ENCODE data around the gene CNTNAP2. TPM values are rescaled to one million over a fixed set of nuclear protein-coding genes. Genes with fewer than 3 reads are reported as not detected.

CNTNAP2 gene
- total and polyA plus RNA-seq, 2 of the 13 experiments (the other 11 are each of a cell fraction or from before 2014, with no cell fraction given), result 0.40 to 0.42 TPM

DNA sequence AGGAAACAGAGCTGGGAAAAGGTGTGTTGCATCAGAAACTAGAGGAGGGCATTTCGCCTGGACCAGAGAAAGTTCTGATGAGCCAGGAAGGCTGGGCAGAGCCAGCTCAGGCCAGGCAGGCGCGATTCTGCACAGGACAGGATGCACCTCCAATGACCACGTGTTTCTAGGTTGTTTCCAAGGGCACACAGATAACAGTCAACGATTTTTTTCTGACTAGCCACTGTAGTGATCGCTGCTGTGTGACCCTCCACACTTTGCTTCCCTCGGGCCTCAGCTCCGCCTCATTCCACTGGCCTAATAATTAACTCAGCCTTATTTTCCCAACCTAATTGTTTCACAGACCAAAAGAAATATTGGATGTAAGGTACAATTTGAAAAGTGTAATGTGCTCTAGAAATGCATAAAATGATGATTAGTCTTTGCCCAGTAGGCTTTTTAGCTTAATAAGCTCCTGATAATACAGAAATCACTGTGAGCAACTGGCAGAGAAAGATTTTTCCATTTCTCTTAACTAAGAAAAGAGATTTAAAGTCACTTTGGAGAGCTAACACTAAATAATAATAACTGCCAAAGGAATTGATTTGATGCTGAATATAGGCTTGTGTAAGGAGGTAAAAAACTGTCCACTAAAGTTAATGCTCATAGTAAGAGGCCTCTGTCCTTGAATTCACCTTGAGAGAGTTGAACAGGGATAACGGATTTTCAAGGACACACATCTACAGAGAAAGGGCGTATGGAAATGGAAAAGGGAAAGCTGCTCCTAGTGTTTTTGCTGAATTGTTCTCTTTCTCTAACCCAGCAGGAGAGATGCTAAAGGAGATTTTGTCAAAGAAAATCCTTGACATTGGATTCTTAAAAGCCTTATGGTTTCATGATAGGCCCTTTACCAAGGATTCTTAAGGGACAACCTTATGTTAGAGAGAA, 2183.0 kb downstream of the CNTNAP2 start (continued):
- TF ChIP-seq, protein P1, sequence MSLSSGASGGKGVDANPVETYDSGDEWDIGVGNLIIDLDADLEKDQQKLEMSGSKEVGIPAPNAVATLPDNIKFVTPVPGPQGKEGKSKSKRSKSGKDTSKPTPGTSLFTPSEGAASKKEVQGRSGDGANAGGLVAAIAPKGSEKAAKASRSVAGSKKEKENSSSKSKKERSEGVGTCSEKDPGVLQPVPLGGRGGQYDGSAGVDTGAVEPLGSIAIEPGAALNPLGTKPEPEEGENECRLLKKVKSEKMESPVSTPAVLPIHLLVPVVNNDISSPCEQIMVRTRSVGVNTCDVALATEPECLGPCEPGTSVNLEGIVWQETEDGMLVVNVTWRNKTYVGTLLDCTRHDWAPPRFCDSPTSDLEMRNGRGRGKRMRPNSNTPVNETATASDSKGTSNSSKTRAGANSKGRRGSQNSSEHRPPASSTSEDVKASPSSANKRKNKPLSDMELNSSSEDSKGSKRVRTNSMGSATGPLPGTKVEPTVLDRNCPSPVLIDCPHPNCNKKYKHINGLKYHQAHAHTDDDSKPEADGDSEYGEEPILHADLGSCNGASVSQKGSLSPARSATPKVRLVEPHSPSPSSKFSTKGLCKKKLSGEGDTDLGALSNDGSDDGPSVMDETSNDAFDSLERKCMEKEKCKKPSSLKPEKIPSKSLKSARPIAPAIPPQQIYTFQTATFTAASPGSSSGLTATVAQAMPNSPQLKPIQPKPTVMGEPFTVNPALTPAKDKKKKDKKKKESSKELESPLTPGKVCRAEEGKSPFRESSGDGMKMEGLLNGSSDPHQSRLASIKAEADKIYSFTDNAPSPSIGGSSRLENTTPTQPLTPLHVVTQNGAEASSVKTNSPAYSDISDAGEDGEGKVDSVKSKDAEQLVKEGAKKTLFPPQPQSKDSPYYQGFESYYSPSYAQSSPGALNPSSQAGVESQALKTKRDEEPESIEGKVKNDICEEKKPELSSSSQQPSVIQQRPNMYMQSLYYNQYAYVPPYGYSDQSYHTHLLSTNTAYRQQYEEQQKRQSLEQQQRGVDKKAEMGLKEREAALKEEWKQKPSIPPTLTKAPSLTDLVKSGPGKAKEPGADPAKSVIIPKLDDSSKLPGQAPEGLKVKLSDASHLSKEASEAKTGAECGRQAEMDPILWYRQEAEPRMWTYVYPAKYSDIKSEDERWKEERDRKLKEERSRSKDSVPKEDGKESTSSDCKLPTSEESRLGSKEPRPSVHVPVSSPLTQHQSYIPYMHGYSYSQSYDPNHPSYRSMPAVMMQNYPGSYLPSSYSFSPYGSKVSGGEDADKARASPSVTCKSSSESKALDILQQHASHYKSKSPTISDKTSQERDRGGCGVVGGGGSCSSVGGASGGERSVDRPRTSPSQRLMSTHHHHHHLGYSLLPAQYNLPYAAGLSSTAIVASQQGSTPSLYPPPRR (CRISPR knock-in tag; IDR thresholded peaks at IDR 0.05; ENCODE audit: borderline replicate concordance), result 0 out of 2 replicates have a peak, but pooled peaks have one; percentile 21
- 0 out of 2 replicates have a peak, but pooled peaks have one; percentile 20 for TF ChIP-seq FOSL2 (CRISPR knock-in tag; IDR thresholded peaks at IDR 0.05)
- TF ChIP-seq SAP130 (CRISPR knock-in tag; IDR thresholded peaks at IDR 0.05; ENCODE audit: low read depth), result peak; percentile 49
- peak; percentile 16; the same call in 1 of the 2 replicates for TF ChIP-seq HNF4A (CRISPR knock-in tag; IDR thresholded peaks at IDR 0.05)
- no peak for TF ChIP-seq FOXK1 (CRISPR knock-in tag; IDR thresholded peaks at IDR 0.05; ENCODE audit: borderline replicate concordance, low read depth)
- no peak for TF ChIP-seq U2AF1 (optimal IDR thresholded peaks at IDR 0.05; ENCODE audit: low read depth, low read length)
- TF ChIP-seq ZNF777 (CRISPR knock-in tag; IDR thresholded peaks at IDR 0.05), result no peak
- TF ChIP-seq RFXAP (CRISPR knock-in tag; IDR thresholded peaks at IDR 0.05; ENCODE audit: borderline replicate concordance), result peak; percentile 82; the same call in 1 of the 2 replicates
- TF ChIP-seq ZNF737 (CRISPR knock-in tag; IDR thresholded peaks at IDR 0.05; ENCODE audit: borderline replicate concordance), result no peak
- peak; percentile 75 for TF ChIP-seq SALL1 (CRISPR knock-in tag; IDR thresholded peaks at IDR 0.05)
- no peak for TF ChIP-seq ZFP82 (CRISPR knock-in tag; IDR thresholded peaks at IDR 0.05; ENCODE audit: borderline replicate concordance)
- TF ChIP-seq, protein P2, sequence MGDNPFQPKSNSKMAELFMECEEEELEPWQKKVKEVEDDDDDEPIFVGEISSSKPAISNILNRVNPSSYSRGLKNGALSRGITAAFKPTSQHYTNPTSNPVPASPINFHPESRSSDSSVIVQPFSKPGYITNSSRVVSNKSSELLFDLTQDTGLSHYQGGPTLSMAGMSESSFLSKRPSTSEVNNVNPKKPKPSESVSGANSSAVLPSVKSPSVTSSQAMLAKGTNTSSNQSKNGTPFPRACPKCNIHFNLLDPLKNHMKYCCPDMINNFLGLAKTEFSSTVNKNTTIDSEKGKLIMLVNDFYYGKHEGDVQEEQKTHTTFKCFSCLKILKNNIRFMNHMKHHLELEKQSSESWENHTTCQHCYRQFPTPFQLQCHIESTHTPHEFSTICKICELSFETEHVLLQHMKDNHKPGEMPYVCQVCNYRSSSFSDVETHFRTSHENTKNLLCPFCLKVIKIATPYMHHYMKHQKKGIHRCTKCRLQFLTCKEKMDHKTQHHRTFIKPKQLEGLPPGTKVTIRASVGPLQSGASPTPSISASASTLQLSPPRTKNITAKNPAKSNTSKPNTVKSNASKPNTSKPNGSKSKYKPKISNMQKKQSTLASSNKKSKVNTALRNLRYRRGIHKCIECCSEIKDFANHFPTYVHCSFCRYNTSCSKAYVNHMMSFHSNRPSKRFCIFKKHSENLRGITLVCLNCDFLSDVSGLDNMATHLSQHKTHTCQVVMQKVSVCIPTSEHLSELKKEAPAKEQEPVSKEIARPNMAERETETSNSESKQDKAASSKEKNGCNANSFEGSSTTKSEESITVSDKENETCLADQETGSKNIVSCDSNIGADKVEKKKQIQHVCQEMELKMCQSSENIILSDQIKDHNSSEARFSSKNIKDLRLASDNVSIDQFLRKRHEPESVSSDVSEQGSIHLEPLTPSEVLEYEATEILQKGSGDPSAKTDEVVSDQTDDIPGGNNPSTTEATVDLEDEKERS (CRISPR knock-in tag; IDR thresholded peaks at IDR 0.05), result no peak
- TF ChIP-seq, protein P3, sequence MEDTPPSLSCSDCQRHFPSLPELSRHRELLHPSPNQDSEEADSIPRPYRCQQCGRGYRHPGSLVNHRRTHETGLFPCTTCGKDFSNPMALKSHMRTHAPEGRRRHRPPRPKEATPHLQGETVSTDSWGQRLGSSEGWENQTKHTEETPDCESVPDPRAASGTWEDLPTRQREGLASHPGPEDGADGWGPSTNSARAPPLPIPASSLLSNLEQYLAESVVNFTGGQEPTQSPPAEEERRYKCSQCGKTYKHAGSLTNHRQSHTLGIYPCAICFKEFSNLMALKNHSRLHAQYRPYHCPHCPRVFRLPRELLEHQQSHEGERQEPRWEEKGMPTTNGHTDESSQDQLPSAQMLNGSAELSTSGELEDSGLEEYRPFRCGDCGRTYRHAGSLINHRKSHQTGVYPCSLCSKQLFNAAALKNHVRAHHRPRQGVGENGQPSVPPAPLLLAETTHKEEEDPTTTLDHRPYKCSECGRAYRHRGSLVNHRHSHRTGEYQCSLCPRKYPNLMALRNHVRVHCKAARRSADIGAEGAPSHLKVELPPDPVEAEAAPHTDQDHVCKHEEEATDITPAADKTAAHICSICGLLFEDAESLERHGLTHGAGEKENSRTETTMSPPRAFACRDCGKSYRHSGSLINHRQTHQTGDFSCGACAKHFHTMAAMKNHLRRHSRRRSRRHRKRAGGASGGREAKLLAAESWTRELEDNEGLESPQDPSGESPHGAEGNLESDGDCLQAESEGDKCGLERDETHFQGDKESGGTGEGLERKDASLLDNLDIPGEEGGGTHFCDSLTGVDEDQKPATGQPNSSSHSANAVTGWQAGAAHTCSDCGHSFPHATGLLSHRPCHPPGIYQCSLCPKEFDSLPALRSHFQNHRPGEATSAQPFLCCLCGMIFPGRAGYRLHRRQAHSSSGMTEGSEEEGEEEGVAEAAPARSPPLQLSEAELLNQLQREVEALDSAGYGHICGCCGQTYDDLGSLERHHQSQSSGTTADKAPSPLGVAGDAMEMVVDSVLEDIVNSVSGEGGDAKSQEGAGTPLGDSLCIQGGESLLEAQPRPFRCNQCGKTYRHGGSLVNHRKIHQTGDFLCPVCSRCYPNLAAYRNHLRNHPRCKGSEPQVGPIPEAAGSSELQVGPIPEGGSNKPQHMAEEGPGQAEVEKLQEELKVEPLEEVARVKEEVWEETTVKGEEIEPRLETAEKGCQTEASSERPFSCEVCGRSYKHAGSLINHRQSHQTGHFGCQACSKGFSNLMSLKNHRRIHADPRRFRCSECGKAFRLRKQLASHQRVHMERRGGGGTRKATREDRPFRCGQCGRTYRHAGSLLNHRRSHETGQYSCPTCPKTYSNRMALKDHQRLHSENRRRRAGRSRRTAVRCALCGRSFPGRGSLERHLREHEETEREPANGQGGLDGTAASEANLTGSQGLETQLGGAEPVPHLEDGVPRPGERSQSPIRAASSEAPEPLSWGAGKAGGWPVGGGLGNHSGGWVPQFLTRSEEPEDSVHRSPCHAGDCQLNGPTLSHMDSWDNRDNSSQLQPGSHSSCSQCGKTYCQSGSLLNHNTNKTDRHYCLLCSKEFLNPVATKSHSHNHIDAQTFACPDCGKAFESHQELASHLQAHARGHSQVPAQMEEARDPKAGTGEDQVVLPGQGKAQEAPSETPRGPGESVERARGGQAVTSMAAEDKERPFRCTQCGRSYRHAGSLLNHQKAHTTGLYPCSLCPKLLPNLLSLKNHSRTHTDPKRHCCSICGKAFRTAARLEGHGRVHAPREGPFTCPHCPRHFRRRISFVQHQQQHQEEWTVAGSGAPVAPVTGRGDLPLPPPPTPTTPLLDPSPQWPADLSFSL (CRISPR knock-in tag; IDR thresholded peaks at IDR 0.05), result no peak
- TF ChIP-seq ZMYM4 (CRISPR knock-in tag; IDR thresholded peaks at IDR 0.05), result peak; percentile 78
